DMS79 treated with DMSO at 0.1 percent for 48 hours (cell line): ENCODE data around the gene TMEM41B.
"Not testable (repeated sequence)": the region's sequence is repeated elsewhere in the genome, so short reads cannot be mapped to it uniquely, and the experiment has no call there.

Source experiments
- DNase-seq: peaks from one replicate; lab custom pipeline; 2025; lab: John Stamatoyannopoulos, UW

TMEM41B gene, protein sequence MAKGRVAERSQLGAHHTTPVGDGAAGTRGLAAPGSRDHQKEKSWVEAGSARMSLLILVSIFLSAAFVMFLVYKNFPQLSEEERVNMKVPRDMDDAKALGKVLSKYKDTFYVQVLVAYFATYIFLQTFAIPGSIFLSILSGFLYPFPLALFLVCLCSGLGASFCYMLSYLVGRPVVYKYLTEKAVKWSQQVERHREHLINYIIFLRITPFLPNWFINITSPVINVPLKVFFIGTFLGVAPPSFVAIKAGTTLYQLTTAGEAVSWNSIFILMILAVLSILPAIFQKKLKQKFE

GRCh38 chr11:9314291-9315077, at the start of gene TMEM41B:
Gene TMEM41B, minus strand, starts transcription at chr11:9314593. Its CDS starts 152 bp downstream, at chr11:9314441.
- peak; percentile 97 for DNase-seq

- no peak for DNase-seq
Observed at GRCh38 chr11:9362393-9362863, 48.0 kb upstream of the TMEM41B start.

GRCh38 chr11:9360862-9361622, 46.6 kb upstream of the TMEM41B start:
- DNase-seq: not testable (repeated sequence)

- DNase-seq: peak; percentile 46
Observed at GRCh38 chr11:9357041-9357440, 42.6 kb upstream of the TMEM41B start.

DNA sequence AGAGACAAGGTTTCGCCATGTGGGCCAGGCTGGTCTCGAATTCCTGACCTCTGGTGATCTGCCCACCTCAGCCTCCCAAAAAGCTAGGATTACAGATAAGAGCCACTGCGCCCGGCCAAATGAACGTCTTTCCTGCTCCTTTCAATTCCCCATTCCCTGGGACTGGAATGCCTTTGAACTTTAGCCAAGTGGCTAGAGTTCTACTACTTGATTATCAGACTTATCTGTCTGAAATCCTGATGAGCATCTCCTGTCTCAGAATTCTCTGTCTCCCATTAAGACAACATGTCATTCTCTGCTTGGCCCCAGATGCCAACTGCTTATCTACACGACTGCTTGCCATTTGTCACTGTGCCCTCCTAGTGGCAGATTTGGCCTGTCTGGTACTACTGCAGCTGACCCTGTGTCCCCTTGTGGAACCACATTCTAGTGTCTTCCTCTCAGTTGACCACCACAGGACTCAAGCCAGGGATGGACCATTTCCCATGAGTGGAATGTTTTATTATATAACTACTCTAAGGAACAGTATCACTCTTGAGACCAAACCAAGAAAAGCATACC, 37.0 kb upstream of the TMEM41B start:
- DNase-seq: no peak

DNA sequence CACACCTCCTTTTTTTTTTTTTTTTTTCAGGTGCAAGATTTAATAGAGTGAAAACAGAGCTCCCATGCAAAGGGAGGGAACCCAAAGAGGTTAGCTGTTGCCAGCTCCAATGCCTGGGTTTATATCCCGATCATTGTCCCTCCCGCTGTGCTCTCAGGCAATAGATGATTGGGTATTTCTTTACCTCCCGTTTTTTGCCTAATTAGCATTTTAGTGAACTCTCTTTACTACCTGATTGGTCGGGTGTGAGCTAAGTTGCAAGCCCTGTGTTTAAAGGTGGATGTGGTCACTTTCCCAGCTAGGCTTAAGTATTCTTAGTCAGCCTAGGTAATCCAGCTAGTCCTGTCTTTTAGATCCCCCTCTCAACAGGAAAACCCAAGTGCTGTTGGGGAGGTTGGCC, 33.4 kb upstream of the TMEM41B start:
- not testable (repeated sequence) for DNase-seq

DNA sequence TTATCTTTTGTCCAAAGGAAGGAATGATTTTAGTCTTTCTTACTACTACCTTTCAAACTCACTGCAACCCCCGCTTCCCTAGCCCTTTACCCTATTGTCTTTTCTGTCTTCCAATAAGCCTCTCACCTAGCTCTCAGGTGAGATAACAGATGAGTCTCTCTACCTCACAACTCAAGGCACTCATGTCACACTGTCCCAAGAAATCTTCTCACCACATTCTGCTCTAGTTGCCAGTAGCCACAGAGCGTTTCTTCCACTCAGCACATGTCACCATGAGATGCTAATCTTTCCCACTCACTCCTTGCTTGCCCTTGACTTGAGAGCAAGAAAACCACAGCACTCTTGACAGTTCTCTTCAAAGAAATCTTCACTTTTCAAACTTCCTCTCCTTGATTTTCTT, 32.7 kb upstream of the TMEM41B start:
- peak; percentile 11 for DNase-seq

- DNase-seq: no peak
Observed at GRCh38 chr11:9344061-9344680, 29.8 kb upstream of the TMEM41B start.

- DNase-seq: no peak
Observed at GRCh38 chr11:9341638-9342178, 27.3 kb upstream of the TMEM41B start.

DNA sequence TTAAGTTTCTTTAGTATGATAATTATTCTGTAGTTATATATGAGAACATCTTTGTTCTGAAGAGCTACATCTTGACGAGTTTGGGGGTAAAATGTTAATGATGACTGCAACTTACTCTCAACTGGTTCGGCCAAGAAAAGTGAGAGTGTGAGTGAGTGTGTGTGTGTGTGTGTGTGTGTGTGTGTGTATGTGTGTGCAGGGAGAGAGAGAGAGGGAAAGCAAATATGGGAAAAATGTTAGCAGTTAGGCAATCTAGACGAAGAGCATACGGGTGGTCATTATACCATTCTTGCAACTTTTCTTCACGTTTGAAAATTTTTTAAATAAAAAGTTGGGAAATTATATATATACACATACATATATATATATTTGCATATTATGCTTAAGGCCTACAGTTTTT, 18.3 kb upstream of the TMEM41B start:
- DNase-seq: no peak

DNA sequence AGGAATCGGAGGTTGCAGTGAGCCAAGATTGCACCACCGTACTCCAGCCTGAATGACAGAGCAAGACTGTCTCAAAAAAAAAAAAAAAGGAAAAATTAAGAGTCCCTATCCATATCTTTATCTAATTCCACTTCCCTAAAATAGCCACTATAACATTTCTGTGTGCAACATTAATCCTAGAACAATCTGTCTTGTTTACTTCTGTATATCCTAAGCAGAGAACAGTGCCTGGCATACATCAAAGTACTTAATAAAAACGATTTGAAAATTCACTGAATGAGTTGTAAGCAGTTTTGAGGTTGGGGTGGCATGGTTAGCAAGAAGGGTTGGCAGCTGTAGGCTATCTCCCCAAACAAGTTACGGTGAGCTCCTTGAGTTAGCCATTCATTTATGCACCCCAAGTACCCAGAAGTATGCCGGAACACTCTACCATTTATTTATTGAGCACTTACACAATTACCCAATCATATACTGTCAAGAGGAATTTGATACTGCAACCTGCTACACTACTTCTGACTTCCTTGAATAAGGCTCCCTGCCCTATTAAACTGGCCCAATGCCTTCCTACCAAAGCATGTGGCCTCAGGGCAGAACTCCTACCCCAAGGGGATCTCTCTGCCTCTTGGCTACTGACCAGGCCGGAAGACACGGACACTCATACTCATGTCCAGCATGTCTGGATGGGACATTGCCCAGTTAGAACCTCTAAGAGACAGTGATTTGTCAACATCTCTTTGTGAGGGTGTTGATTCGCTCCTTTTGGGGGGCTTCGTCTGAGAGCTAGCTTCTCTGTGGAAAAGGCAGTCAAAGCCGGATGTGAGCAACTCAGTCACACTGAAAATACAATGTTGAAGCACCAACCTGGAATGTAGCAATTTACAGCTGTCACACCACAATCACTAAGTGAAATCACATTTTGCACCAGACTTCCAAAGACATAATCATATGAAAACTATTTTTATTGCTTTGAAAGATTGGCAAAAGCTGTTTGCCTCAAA, 16.3 kb upstream of the TMEM41B start:
- peak; percentile 70 for DNase-seq

GRCh38 chr11:9320047-9320446, 5.7 kb upstream of the TMEM41B start:
- DNase-seq: no peak

- not testable (repeated sequence) for DNase-seq
Observed at GRCh38 chr11:9319377-9320001, 5.1 kb upstream of the TMEM41B start.

GRCh38 chr11:9318442-9319376, 4.3 kb upstream of the TMEM41B start:
- not testable (repeated sequence) for DNase-seq

- DNase-seq: no peak
Observed at GRCh38 chr11:9316334-9316733, 1.9 kb upstream of the TMEM41B start.

DNA sequence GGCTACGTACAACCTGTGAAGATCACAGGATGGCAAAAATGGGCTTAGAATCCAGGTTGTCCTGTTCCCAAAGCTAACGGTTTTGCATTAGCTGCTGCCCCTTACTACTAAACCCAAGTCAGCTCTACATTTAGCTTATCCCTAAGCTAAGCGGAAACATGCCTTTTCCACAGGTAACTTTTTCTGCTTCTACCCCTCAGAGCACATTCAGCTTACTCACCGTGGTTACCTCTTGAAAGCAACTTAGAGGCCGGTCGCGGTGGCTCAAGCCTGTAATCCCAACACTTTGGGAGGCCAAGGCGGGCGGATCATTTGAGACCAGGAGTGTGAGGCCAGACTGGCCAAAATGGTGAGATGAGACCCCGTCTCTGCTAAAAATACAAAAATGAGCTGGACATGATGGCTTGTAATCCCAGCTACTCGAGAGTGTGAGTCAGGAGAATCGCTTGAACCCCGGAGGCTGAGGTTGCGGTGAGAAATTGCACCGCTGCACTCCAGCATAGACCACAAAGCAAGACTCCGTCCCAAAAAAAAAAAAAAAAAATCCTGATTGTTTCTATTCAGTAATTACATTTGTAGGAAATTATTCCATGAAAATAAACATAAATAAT, 790 bp upstream of the TMEM41B start:
- peak; percentile 58 for DNase-seq

GRCh38 chr11:9313648-9314290, 624 bp downstream of the TMEM41B start:
- DNase-seq: peak; percentile 15
